Activated B cell treated with CpG ODN at 0.5 μM for 24 hours (primary cell): ENCODE data around the gene RIC1. TPM values are rescaled to one million over a fixed set of nuclear protein-coding genes. Genes with fewer than 3 reads are reported as not detected.
"Not testable (repeated sequence)": the region's sequence is repeated elsewhere in the genome, so short reads cannot be mapped to it uniquely, and the experiment has no call there.

Experiments
- ATAC-seq: fragments of 200-7000 bp; cut with Tn5 transposase; one replicate; pipeline ENCODE4 v1.10.0; 2021; ENCODE audit warnings: low read depth, mild to moderate bottlenecking, moderate library complexity
- CTCF ChIA-PET: fragments of 350-600 bp; sonication (Branson Sonifier 250); formaldehyde crosslinking; loops from one replicate; lab custom pipeline; 2021; ENCODE audit warnings: antibody characterized with exemption; lab: Charles Lee
- POLR2A ChIA-PET: fragments of 350-600 bp; sonication (Branson Sonifier 250); formaldehyde crosslinking; loops from one replicate; lab custom pipeline; 2021; ENCODE audit warnings: antibody characterized with exemption; lab: Charles Lee
- DNase-seq: peaks from one replicate; pipeline ENCODE4 v3.0.0; 2022
- H3K27ac Mint-ChIP-seq: one replicate; pipeline ENCODE4 v1.8.0; 2020; ENCODE audit warnings: mixed read lengths
- H3K27me3 Mint-ChIP-seq: one replicate; pipeline ENCODE4 v1.8.0; 2021; ENCODE audit warnings: mixed read lengths
- H3K36me3 Mint-ChIP-seq: one replicate; pipeline ENCODE4 v1.8.0; 2021; ENCODE audit warnings: low read depth, mixed read lengths
- H3K4me1 Mint-ChIP-seq: one replicate; pipeline ENCODE4 v1.8.0; 2021; ENCODE audit warnings: mixed read lengths
- H3K4me3 Mint-ChIP-seq: one replicate; pipeline ENCODE4 v1.8.0; 2020; ENCODE audit warnings: mild to moderate bottlenecking, mixed read lengths
- H3K9me3 Mint-ChIP-seq: one replicate; pipeline ENCODE4 v1.8.0; 2020; ENCODE audit warnings: mixed read lengths
- CTCF ChIP-seq: fragments of 200-600 bp; IDR thresholded peaks from one replicate; pipeline ENCODE4 v1.8.0; 2022; ENCODE audit warnings: antibody characterized with exemption, mild to moderate bottlenecking
- intact Hi-C: fragments of 100-400 bp; cut with micrococcal nuclease; formaldehyde crosslinking; loops from one replicate; pipeline ENCODE4 v1.15.1; 2024
- total RNA-seq: library from RNA; stranded (reverse); gene quantifications from 2 replicates; pipeline ENCODE4 v1.2.3, GENCODE V29; 2022

RIC1 gene
- total RNA-seq, 1 donor from 2014 or later, result 85.0 TPM

- no peak for DNase-seq
- POLR2A ChIA-PET, result no interaction called here
- CTCF ChIA-PET, result interaction anchor here (1.5 kb wide), 1 partner anchor 34 kb away, joined by 3 read pairs; the partner anchor contains the start of gene ERMP1
- Mint-ChIP-seq H3K4me3 (no peak overlapping the region), H3K9me3 (no peaks in the 10 kb centered on the region), H3K4me1 (no peaks in the 10 kb centered on the region), H3K36me3 (peaks cover 31% of the 10 kb centered on the region), H3K27me3 (no peaks in the 10 kb centered on the region), H3K27ac (no peak overlapping the region)
- no peak for TF ChIP-seq CTCF
- intact Hi-C loops, result no loop called here
- ATAC-seq, result no peak
Observed at GRCh38 chr9:5798581-5798980, 169.7 kb downstream of the RIC1 start.

- TF ChIP-seq CTCF, result no peak
- H3K4me3 Mint-ChIP-seq, result no peak overlapping the region
- H3K27ac Mint-ChIP-seq, result no peak overlapping the region
- no peaks in the 10 kb centered on the region for H3K9me3 Mint-ChIP-seq
- ATAC-seq (no peak), DNase-seq (no peak)
- no peaks in the 10 kb centered on the region for H3K27me3 Mint-ChIP-seq
- peaks cover 33% of the 10 kb centered on the region for H3K36me3 Mint-ChIP-seq
- ChIA-PET CTCF (interaction anchor here (1.5 kb wide), 1 partner anchor 34 kb away, joined by 3 read pairs; the partner anchor contains the start of gene ERMP1), POLR2A (no interaction called here)
- intact Hi-C loops, result no loop called here
- no peaks in the 10 kb centered on the region for H3K4me1 Mint-ChIP-seq
Observed at GRCh38 chr9:5799314-5799713, 170.4 kb downstream of the RIC1 start.

- CTCF ChIA-PET, result interaction anchor here (0.7 kb wide), 1 partner anchor 156 kb away, joined by 3 read pairs; no protein-coding TSS in a partner anchor
- H3K4me3 Mint-ChIP-seq, H3K27ac Mint-ChIP-seq, intact Hi-C loops, ATAC-seq, DNase-seq, H3K9me3 Mint-ChIP-seq, POLR2A ChIA-PET, H3K27me3 Mint-ChIP-seq, H3K4me1 Mint-ChIP-seq: not testable (repeated sequence)
- H3K36me3 Mint-ChIP-seq, result peaks cover 38% of the 10 kb centered on the region
Observed at GRCh38 chr9:5800378-5800777, 171.5 kb downstream of the RIC1 start.

GRCh38 chr9:5800969-5801738 lies 172.2 kb downstream of the RIC1 start:
- no peak overlapping the region for H3K4me3 Mint-ChIP-seq
- ATAC-seq, result no peak
- H3K9me3 Mint-ChIP-seq, result no peaks in the 10 kb centered on the region
- H3K27ac Mint-ChIP-seq, result no peak overlapping the region
- peaks cover 39% of the 10 kb centered on the region for H3K36me3 Mint-ChIP-seq
- TF ChIP-seq CTCF, result no peak
- H3K27me3 Mint-ChIP-seq, result no peaks in the 10 kb centered on the region
- CTCF ChIA-PET, result interaction anchor here (0.7 kb wide), 1 partner anchor 155 kb away, joined by 3 read pairs; no protein-coding TSS in a partner anchor
- intact Hi-C loops, result no loop called here
- no peak for DNase-seq
- H3K4me1 Mint-ChIP-seq, result no peaks in the 10 kb centered on the region
- POLR2A ChIA-PET, result no interaction called here

GRCh38 chr9:5801739-5802113 lies 172.8 kb downstream of the RIC1 start:
- H3K9me3 Mint-ChIP-seq, result no peaks in the 10 kb centered on the region
- no peaks in the 10 kb centered on the region for H3K4me1 Mint-ChIP-seq
- H3K27ac Mint-ChIP-seq, result no peak overlapping the region
- ATAC-seq (no peak), DNase-seq (no peak)
- no peak overlapping the region for H3K4me3 Mint-ChIP-seq
- ChIA-PET CTCF (no interaction called here), POLR2A (no interaction called here)
- no peak for TF ChIP-seq CTCF
- H3K27me3 Mint-ChIP-seq, result no peaks in the 10 kb centered on the region
- intact Hi-C loops, result no loop called here
- peaks cover 34% of the 10 kb centered on the region for H3K36me3 Mint-ChIP-seq
